HepG2 (cell line): ENCODE measurements around the gene CNTNAP1. TPM values are rescaled to one million over a fixed set of nuclear protein-coding genes. Genes with fewer than 3 reads are reported as not detected.
A peak's percentile ranks its signal among the peaks of the same experiment; 100 is the strongest.

Source experiments
- AKAP8 ChIP-seq: sonication (generic); formaldehyde crosslinking; IDR thresholded peaks from 2 replicates; pipeline ENCODE4 v1.5.1; 2020; ENCODE audit warnings: mild to moderate bottlenecking, missing genetic modification reagents
- ARNTL ChIP-seq: sonication (generic); formaldehyde crosslinking; IDR thresholded peaks from 2 replicates; pipeline ENCODE4 v1.4.0; 2020; ENCODE audit warnings: mild to moderate bottlenecking, missing genetic modification reagents
- FOXA1 ChIP-seq, 2 experiments: fragments of 450-650 bp in 1 of 2; sonication (generic) in 1 of 2; formaldehyde crosslinking in 1 of 2; IDR thresholded peaks; 2 replicates each; pipeline versions ENCODE4 v1.4.0 to v1.6.1; 2016 to 2020; ENCODE audit warnings: missing genetic modification reagents in 1 of 2
- GLI4 ChIP-seq: sonication (generic); formaldehyde crosslinking; IDR thresholded peaks from 2 replicates; pipeline ENCODE4 v1.5.1; 2020; ENCODE audit warnings: missing genetic modification reagents, mild to moderate bottlenecking, moderate library complexity, borderline replicate concordance
- KDM2A ChIP-seq: sonication (generic); formaldehyde crosslinking; IDR thresholded peaks from 2 replicates; pipeline ENCODE4 v1.4.0; 2020; ENCODE audit warnings: low read depth, missing genetic modification reagents, borderline replicate concordance
- MATR3 ChIP-seq: sonication (generic); formaldehyde crosslinking; IDR thresholded peaks from 2 replicates; pipeline ENCODE4 v1.4.0; 2020; ENCODE audit warnings: missing genetic modification reagents
- MEIS2 ChIP-seq: sonication (generic); formaldehyde crosslinking; IDR thresholded peaks from 2 replicates; pipeline ENCODE4 v1.9.0; 2021; ENCODE audit warnings: mild to moderate bottlenecking, missing genetic modification reagents
- ZBTB40 ChIP-seq, 2 experiments: fragments of 450-650 bp in 1 of 2; sonication (generic) in 1 of 2; formaldehyde crosslinking in 1 of 2; IDR thresholded peaks; 2 replicates each; pipeline versions ENCODE4 v1.6.1 to v1.8.0; 2016 to 2022; ENCODE audit warnings: antibody characterized with exemption in 1 of 2, mild to moderate bottlenecking in 1 of 2, missing genetic modification reagents in 1 of 2
- ZNF10 ChIP-seq: sonication (generic); formaldehyde crosslinking; IDR thresholded peaks from 2 replicates; pipeline ENCODE4 v1.4.0; 2020; ENCODE audit warnings: mild to moderate bottlenecking, low read depth, missing genetic modification reagents, borderline replicate concordance
- ZNF263 ChIP-seq: sonication (generic); formaldehyde crosslinking; IDR thresholded peaks from 2 replicates; pipeline ENCODE4 v1.4.0; 2020; ENCODE audit warnings: missing genetic modification reagents
- ZNF747 ChIP-seq: sonication (generic); formaldehyde crosslinking; IDR thresholded peaks from 2 replicates; pipeline ENCODE4 v1.8.1; 2023; ENCODE audit warnings: missing genetic modification reagents, mild to moderate bottlenecking, borderline replicate concordance
- polyA plus RNA-seq, 8 experiments: library from polyadenylated mRNA; depleted of rRNA in 3 of 8; stranded (reverse) in 7 of 8; unstranded in 1 of 8; fragments of >200 nt; fragmentation: Illumina TruSeq in 4 of 8; extraction: Trizol in 4 of 8; gene quantifications; 2 replicates each; pipeline versions ENCODE4 v1.2.1 to v1.2.3, GENCODE V29; 2011 to 2016; ENCODE audit warnings: low read depth in 4 of 8, missing spikeins in 1 of 8, mixed read lengths in 1 of 8; ENCODE audit not compliant: insufficient read depth in 1 of 8
- total RNA-seq, 5 experiments: library from RNA; depleted of rRNA; stranded (reverse); fragments of >200 nt; fragmentation: Illumina TruSeq; extraction: Trizol; gene quantifications; 2 replicates each; pipeline ENCODE4 v1.2.3, GENCODE V29; 2016; ENCODE audit warnings: low read depth in 1 of 5
- TF ChIP-seq, protein P1 (sequence below): sonication (generic); formaldehyde crosslinking; IDR thresholded peaks from 2 replicates; pipeline ENCODE4 v1.4.0; 2020; ENCODE audit warnings: mild to moderate bottlenecking, missing genetic modification reagents
- TF ChIP-seq, protein P2 (sequence below): sonication (generic); formaldehyde crosslinking; IDR thresholded peaks from 2 replicates; pipeline ENCODE4 v1.4.0; 2020; ENCODE audit warnings: missing genetic modification reagents, mild to moderate bottlenecking, borderline replicate concordance

Gene CNTNAP1
- total and polyA plus RNA-seq, 2 of the 13 experiments (the other 11 are each of a cell fraction or from before 2014, with no cell fraction given), result 4.5 to 7.7 TPM

DNA sequence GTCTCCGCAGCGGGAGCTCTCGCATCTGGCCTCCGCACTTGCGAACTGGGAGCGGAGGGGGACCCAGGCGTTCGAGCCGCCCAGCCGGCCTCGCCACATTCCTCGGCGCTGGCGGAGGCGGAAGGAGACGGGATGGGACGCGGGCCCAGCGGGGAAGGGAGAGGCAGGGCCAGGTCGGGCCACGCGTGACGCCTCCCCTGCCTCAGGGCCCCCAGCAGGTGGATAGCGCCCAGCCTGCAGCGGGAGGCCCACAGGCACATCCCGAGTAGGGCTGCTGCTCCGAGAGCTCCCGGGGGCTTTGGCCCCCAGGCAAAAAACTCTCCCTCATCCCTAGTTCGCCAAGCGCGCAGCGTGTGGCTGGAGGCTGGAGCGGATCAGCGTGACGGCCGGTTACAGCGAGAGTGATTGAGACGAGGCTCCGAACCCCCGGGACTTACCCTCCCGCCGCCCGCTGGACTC lies 6.3 kb upstream of the CNTNAP1 start (continued):
- TF ChIP-seq ZNF747 (CRISPR knock-in tag) (0 out of 2 replicates have a peak, but pooled peaks have one; percentile 56), GLI4 (peak; percentile 54; the same call in 1 of the 2 replicates), ZBTB40 (IDR thresholded peaks at IDR 0.05) (no peak), ZBTB40 (CRISPR knock-in tag; IDR thresholded peaks at IDR 0.05) (peak; percentile 48; the same call in 1 of the 2 replicates), FOXA1 (IDR thresholded peaks at IDR 0.05) (no peak), FOXA1 (CRISPR knock-in tag; IDR thresholded peaks at IDR 0.05) (no peak), ARNTL (CRISPR knock-in tag) (0 out of 2 replicates have a peak, but pooled peaks have one; percentile 5), AKAP8 (no peak), KDM2A (CRISPR knock-in tag) (peak; percentile 59; the same call in 1 of the 2 replicates), MEIS2 (CRISPR knock-in tag) (peak; percentile 40; the same call in 1 of the 2 replicates), ZNF10 (no peak), MATR3 (CRISPR knock-in tag) (no peak), ZNF263 (CRISPR knock-in tag) (peak; percentile 97)
- TF ChIP-seq, protein P1, sequence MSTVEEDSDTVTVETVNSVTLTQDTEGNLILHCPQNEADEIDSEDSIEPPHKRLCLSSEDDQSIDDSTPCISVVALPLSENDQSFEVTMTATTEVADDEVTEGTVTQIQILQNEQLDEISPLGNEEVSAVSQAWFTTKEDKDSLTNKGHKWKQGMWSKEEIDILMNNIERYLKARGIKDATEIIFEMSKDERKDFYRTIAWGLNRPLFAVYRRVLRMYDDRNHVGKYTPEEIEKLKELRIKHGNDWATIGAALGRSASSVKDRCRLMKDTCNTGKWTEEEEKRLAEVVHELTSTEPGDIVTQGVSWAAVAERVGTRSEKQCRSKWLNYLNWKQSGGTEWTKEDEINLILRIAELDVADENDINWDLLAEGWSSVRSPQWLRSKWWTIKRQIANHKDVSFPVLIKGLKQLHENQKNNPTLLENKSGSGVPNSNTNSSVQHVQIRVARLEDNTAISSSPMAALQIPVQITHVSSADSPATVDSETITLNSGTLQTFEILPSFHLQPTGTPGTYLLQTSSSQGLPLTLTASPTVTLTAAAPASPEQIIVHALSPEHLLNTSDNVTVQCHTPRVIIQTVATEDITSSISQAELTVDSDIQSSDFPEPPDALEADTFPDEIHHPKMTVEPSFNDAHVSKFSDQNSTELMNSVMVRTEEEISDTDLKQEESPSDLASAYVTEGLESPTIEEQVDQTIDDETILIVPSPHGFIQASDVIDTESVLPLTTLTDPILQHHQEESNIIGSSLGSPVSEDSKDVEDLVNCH, result 0 out of 2 replicates have a peak, but pooled peaks have one; percentile 50
- TF ChIP-seq, protein P2, sequence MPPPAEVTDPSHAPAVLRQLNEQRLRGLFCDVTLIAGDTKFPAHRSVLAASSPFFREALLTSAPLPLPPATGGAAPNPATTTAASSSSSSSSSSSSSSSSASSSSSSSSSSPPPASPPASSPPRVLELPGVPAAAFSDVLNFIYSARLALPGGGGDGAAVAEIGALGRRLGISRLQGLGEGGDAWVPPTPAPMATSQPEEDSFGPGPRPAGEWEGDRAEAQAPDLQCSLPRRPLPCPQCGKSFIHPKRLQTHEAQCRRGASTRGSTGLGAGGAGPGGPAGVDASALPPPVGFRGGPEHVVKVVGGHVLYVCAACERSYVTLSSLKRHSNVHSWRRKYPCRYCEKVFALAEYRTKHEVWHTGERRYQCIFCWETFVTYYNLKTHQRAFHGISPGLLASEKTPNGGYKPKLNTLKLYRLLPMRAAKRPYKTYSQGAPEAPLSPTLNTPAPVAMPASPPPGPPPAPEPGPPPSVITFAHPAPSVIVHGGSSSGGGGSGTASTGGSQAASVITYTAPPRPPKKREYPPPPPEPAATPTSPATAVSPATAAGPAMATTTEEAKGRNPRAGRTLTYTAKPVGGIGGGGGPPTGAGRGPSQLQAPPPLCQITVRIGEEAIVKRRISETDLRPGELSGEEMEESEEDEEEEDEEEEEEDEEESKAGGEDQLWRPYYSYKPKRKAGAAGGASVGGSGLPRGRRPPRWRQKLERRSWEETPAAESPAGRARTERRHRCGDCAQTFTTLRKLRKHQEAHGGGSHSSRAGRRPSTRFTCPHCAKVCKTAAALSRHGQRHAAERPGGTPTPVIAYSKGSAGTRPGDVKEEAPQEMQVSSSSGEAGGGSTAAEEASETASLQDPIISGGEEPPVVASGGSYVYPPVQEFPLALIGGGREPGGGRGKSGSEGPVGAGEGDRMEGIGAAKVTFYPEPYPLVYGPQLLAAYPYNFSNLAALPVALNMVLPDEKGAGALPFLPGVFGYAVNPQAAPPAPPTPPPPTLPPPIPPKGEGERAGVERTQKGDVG (CRISPR knock-in tag), result 0 out of 2 replicates have a peak, but pooled peaks have one; percentile 56
